ENCODE data around the gene C1QL2. TPM values are rescaled to one million over a fixed set of nuclear protein-coding genes. Genes with fewer than 3 reads are reported as not detected.

C1QL2 gene
- total RNA-seq, 1 donor from 2014 or later = not detected

DNA sequence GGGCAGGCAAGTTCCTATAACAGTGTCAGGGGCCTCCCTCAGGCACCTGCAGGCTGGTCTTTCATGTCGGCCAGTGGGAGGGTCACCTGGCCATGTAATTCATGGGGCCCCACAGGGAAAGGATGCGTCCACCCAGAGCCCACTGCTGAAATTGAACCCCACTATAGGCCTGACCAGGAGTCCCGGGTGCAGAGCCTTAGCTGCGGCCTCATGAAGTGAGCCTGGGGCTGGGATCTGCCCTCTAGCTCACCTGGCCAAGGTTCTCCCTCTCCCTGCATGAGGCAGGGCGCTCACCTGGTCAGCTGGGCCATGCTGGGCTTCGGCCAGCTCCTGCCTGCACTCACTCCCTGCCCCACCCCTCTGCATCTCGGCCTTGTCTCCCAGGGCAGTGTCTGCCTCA lies 41.1 kb downstream of the C1QL2 start:
- TF ChIP-seq, protein P1, sequence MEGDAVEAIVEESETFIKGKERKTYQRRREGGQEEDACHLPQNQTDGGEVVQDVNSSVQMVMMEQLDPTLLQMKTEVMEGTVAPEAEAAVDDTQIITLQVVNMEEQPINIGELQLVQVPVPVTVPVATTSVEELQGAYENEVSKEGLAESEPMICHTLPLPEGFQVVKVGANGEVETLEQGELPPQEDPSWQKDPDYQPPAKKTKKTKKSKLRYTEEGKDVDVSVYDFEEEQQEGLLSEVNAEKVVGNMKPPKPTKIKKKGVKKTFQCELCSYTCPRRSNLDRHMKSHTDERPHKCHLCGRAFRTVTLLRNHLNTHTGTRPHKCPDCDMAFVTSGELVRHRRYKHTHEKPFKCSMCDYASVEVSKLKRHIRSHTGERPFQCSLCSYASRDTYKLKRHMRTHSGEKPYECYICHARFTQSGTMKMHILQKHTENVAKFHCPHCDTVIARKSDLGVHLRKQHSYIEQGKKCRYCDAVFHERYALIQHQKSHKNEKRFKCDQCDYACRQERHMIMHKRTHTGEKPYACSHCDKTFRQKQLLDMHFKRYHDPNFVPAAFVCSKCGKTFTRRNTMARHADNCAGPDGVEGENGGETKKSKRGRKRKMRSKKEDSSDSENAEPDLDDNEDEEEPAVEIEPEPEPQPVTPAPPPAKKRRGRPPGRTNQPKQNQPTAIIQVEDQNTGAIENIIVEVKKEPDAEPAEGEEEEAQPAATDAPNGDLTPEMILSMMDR (conservative IDR thresholded peaks at IDR 0.05; ENCODE audit: low read depth, low read length) = no peak
- H3K4me3 ChIP-seq (ENCODE audit: low read depth, low read length) = no peak overlapping the region
- no peak for DNase-seq (ENCODE audit: low read depth)

DNA sequence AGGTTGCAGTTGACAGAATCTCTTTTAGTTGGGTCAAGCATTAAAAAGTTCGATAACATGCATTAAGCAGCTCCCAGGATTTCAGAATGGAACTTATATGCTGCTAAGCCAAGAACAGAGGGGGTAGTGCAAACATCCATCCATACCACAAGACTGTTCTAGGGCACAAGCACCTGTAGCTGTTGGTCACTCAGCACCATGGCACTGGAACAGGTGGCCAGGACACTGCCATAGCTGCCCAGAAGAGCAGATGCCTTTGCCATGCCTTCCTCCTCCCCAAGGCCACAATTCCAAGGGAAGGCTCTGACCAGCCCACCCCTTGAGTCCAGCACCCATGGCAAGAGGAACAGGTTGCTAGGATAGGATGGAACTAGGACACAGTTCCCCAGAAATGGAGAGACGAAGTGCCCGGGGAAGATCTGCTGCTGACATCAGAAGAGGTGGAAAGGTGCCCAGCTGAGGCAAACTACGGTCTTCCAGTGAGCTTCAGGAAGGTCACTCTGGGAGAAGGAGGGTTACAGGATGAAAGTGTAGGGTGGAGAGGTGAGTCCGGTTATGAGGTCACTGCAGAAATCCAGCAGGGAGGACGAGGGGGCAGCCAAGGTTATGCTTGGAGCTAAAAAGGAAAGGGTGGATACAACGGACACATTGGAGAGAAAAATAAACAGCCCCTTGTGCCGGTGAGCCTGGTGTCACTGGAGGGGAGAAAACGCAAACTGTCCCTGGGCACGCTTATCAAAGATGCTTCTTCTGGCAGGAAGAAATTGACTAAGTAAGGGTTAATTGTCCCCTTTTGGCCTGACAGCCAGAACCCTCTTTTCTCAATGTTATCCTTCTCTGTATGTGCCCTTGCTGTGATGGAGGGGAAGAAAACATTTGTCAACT lies 41.9 kb downstream of the C1QL2 start:
- no peak for DNase-seq (ENCODE audit: low read depth)
- TF ChIP-seq, protein P1 (conservative IDR thresholded peaks at IDR 0.05; ENCODE audit: low read depth, low read length) = no peak
- no peak overlapping the region for H3K4me3 ChIP-seq (ENCODE audit: low read depth, low read length)

DNA sequence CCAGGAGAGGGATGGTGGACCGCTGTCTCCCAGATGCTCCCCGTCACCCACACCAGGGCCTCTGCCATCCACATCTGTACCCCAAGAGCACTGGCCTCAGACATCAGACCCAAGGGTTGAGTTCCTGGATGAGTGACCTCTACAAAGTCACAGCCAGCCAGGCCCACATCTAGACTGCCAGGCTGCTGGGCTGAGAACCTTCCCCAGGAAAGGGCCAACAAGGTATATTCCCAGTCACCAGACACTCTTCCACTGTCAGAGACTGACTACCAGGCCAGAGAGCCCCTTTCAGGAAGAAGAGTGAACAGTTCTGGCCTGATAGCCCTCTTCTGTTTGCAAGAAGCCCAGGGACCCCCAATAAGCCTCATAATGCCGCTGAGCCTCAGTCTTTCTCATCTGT lies 44.3 kb downstream of the C1QL2 start:
- DNase-seq (ENCODE audit: low read depth) = no peak
- TF ChIP-seq, protein P1 (conservative IDR thresholded peaks at IDR 0.05; ENCODE audit: low read depth, low read length) = no peak
- no peak overlapping the region for H3K4me3 ChIP-seq (ENCODE audit: low read depth, low read length)

DNA sequence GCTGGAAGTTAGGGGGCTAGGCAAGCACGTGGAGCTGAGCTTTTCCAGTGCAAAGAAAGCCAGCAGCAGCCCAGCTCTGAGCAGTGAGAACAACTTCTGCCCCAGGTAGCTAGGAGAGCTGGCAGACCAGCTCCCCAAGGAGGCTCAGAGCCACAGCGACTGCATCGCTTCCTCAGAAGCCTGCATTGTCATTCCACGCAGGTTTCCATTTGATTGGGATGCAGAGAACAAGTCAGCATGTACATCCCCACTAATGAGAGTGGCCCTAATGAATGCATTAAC lies 45.1 kb downstream of the C1QL2 start:
- TF ChIP-seq, protein P1 (conservative IDR thresholded peaks at IDR 0.05; ENCODE audit: low read depth, low read length) = no peak
- H3K4me3 ChIP-seq (ENCODE audit: low read depth, low read length) = no peak overlapping the region
- no peak for DNase-seq (ENCODE audit: low read depth)

DNA sequence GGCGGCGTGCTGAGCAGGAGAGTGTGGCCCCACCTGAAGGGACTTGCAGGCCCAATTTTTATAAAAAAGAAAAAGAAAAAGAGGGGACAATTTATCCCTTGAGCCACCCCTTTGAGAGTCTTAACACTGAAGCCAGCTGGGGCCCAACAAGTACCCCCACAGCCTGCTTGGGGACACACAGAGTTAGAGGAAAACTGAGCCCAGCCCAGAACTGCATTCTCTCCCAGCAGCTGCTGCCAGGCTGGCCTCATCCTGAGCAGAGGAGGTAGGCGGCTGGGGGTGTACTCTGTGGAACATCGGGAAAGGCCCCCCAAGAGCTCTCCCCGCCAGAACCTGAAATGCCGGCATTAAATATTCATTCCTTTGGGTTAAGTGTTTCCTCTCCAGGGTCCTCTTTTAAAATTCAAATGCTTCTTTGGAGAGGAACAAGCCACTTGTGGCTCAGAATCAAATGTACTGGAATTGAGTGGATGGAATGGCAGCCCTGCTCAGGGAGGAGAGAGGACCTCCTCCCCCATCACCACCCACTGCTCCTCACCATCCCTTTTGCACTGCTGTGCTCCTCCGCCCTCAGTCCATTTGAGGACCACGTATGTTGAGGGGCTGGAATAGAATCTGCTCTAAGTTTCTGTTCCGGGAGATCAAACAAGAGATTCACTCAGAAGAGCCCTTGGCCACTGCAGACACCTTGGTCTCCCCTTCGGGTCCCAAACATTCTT lies 45.6 kb downstream of the C1QL2 start:
- H3K4me3 ChIP-seq (ENCODE audit: low read depth, low read length) = no peak overlapping the region
- DNase-seq (ENCODE audit: low read depth) = no peak
- TF ChIP-seq, protein P1 (conservative IDR thresholded peaks at IDR 0.05; ENCODE audit: low read depth, low read length) = no peak

DNA sequence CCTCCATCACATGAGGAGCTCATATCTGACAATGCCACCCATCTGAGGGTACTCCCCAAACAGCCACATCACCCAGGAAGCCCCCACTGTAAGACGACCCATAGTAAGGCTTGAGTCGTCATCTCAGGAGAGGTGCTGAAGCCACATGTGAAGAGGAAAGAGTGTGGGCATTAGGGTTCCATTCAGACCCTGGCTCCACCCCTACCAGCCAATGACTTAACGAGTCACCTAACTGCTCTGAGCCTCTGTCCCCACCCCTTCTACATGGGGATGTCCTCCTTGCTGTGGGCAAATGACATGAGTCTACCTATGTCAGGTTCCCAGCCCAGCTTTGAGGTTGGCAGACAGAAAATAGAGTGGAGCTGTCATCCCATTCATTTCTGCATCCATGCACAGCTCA lies 46.3 kb downstream of the C1QL2 start:
- TF ChIP-seq, protein P1 (conservative IDR thresholded peaks at IDR 0.05; ENCODE audit: low read depth, low read length) = no peak
- DNase-seq (ENCODE audit: low read depth) = no peak
- no peak overlapping the region for H3K4me3 ChIP-seq (ENCODE audit: low read depth, low read length)

All from epithelial cell of proximal tubule (primary cell).